HG03571 (cell line): Measurements from ENCODE around the gene EPN1.
"Not testable (repeated sequence)": the region's sequence is repeated elsewhere in the genome, so short reads cannot be mapped to it uniquely, and the experiment has no call there.

Experiments used
- ATAC-seq: cut with Tn5 transposase; IDR thresholded peaks from one replicate; pipeline ENCODE4 v1.9.1; 2021; ENCODE audit not compliant: unreplicated experiment

Gene EPN1

GRCh38 chr19:55716531-55716930, 41.5 kb downstream of the EPN1 start:
- ATAC-seq, result no peak

GRCh38 chr19:55717251-55717650, 42.2 kb downstream of the EPN1 start:
- no peak for ATAC-seq

GRCh38 chr19:55717879-55718711, 43.1 kb downstream of the EPN1 start:
- not testable (repeated sequence) for ATAC-seq

GRCh38 chr19:55720214-55720746, 45.3 kb downstream of the EPN1 start:
- no peak for ATAC-seq

GRCh38 chr19:55720801-55721200, 45.8 kb downstream of the EPN1 start:
- no peak for ATAC-seq

GRCh38 chr19:55723491-55723890, 48.5 kb downstream of the EPN1 start:
- ATAC-seq, result no peak

- not testable (repeated sequence) for ATAC-seq
These were observed 55.4 kb downstream of the EPN1 start for GRCh38 chr19:55730378-55730777.

GRCh38 chr19:55738302-55738701, 63.3 kb downstream of the EPN1 start, which contains the start of gene NLRP9:
Gene NLRP9, minus strand, starts transcription at chr19:55738402. Its CDS starts 28 bp downstream, at chr19:55738374.
- ATAC-seq, result no peak

GRCh38 chr19:55750715-55751114, 75.7 kb downstream of the EPN1 start:
- no peak for ATAC-seq

GRCh38 chr19:55753401-55753800, 78.4 kb downstream of the EPN1 start:
- ATAC-seq, result no peak

- ATAC-seq, result not testable (repeated sequence)
These were observed 81.8 kb downstream of the EPN1 start for GRCh38 chr19:55756808-55757207.

GRCh38 chr19:55758797-55759196, 83.8 kb downstream of the EPN1 start, which contains the start of gene RFPL4A:
Gene RFPL4A, plus strand, starts transcription at chr19:55759097. Its CDS starts 2,704 bp downstream, at chr19:55761801.
- not testable (repeated sequence) for ATAC-seq
